Stimulated activated CD8-positive, alpha-beta memory T cell treated with anti-CD3 and anti-CD28 coated beads, Interleukin-15, amount 100 ng/mL, for 24 hours (primary cell): ENCODE measurements around the gene SLC4A7.

Source experiments
- DNase-seq: peaks from one replicate; pipeline ENCODE4 v3.0.0-alpha.2; 2020; ENCODE audit warnings: low read depth

Gene SLC4A7

DNA sequence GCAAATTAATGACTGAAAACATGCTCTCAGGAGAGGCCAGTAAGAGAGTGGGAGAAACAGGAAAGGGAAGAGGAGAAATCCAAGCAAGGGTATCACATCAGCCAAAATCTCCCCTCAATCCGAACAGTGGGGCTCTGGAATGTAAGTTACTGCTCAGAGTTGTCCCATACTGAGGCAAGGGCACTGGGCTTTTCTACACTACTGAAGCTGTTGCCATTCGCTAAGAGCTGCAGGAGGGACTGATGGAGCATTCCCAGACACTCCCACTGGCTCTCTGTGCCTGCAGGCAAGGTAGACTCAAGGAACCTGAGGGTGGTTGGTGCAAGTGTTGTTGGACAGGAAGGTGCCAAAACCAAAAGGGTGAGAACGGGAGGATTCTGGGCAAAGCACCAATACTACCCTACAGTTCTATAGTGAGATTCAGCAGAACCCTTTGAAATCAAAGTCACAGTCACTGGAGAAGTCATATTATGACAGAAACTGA lies 161.1 kb downstream of the SLC4A7 start:
- DNase-seq = no peak
